Measurements from ENCODE around the gene PRKAR2A. TPM values are rescaled to one million over a fixed set of nuclear protein-coding genes. Genes with fewer than 3 reads are reported as not detected.
A peak's percentile ranks its signal among the peaks of the same experiment; 100 is the strongest.
"Not testable (repeated sequence)": the region's sequence is repeated elsewhere in the genome, so short reads cannot be mapped to it uniquely, and the experiment has no call there.

PRKAR2A gene
- polyA plus RNA-seq, 2 of the 4 experiments (the other 2 are of a cell fraction), result 15.3 to 17.2 TPM

- ChIA-PET POLR2A (interaction anchor here (1.0 kb wide), 1 partner anchor 174 kb away, joined by 3 read pairs; the partner anchor contains the start of gene WDR6), CTCF (interaction anchor here (1.2 kb wide), 1 partner anchor 93 kb away, joined by 3 read pairs; no protein-coding TSS in a partner anchor)
- Histone ChIP-seq H3K9me3 (no peaks in the 10 kb centered on the region), H3K4me1 (no peaks in the 10 kb centered on the region), H3K27ac (no peak overlapping the region), H3K4me3 (no peak overlapping the region), H3K4me2 (no peak overlapping the region)
- TF ChIP-seq RNF2 (IDR thresholded peaks at IDR 0.05; ENCODE audit: borderline replicate concordance, low read depth) (no peak), MAFK (IDR thresholded peaks at IDR 0.05; ENCODE audit: partially characterized antibody) (peak; percentile 61), MYC (IDR thresholded peaks at IDR 0.05; ENCODE audit: borderline replicate concordance, low read length) (no peak)
- FAIRE-seq (no peak), DNase-seq (ENCODE audit: low read depth in 1 of 2, low spot score in 1 of 2) (no peak), ATAC-seq (no peak)
Measured at GRCh38 chr3:48832684-48833083, 15.0 kb downstream of the PRKAR2A start.

- H3K27ac ChIP-seq, result no peak overlapping the region
- DNase-seq (ENCODE audit: low read depth in 1 of 2, low spot score in 1 of 2) (no peak), FAIRE-seq (no peak), ATAC-seq (no peak)
- no peak for TF ChIP-seq CBX8 (IDR thresholded peaks at IDR 0.05)
- TF ChIP-seq BCL3 (IDR thresholded peaks at IDR 0.05), result no peak
- TF ChIP-seq RAD21 (conservative IDR thresholded peaks at IDR 0.05 in 1 of 2, IDR thresholded peaks at IDR 0.05 in 1 of 2), result no peak
- TF ChIP-seq CBX2 (IDR thresholded peaks at IDR 0.05; ENCODE audit: borderline replicate concordance, low read depth), result no peak
- no peak for TF ChIP-seq EHF (CRISPR knock-in tag; IDR thresholded peaks at IDR 0.05)
- TF ChIP-seq KDM1A (IDR thresholded peaks at IDR 0.05; ENCODE audit: low read depth), result no peak
- TF ChIP-seq ATOH8 (CRISPR knock-in tag; IDR thresholded peaks at IDR 0.05; ENCODE audit: low read depth), result no peak
- TF ChIP-seq ESRRA (IDR thresholded peaks at IDR 0.05; ENCODE audit: borderline replicate concordance, low read length), result no peak
- TF ChIP-seq ELK1 (IDR thresholded peaks at IDR 0.05; ENCODE audit: low read depth, low read length), result no peak
- no peak for TF ChIP-seq ZNF302 (CRISPR knock-in tag; IDR thresholded peaks at IDR 0.05)
- TF ChIP-seq HDAC2 (IDR thresholded peaks at IDR 0.05), result no peak
- TF ChIP-seq PBX3 (IDR thresholded peaks at IDR 0.05), result no peak
- TF ChIP-seq CHD2 (IDR thresholded peaks at IDR 0.05; ENCODE audit: low read length, partially characterized antibody), result no peak
- no peak for TF ChIP-seq HOXA7 (CRISPR knock-in tag; IDR thresholded peaks at IDR 0.05)
- no peak for TF ChIP-seq HMGXB4 (CRISPR knock-in tag; IDR thresholded peaks at IDR 0.05; ENCODE audit: borderline replicate concordance)
- TF ChIP-seq CHD4 (IDR thresholded peaks at IDR 0.05; ENCODE audit: borderline replicate concordance), result no peak
- TF ChIP-seq MAFK (IDR thresholded peaks at IDR 0.05; ENCODE audit: partially characterized antibody), result no peak
- no peak for TF ChIP-seq RARB (CRISPR knock-in tag; IDR thresholded peaks at IDR 0.05)
- TF ChIP-seq ZC3H11A (IDR thresholded peaks at IDR 0.05), result no peak
- no peak for TF ChIP-seq SREBF2 (IDR thresholded peaks at IDR 0.05)
- H3K9me3 ChIP-seq, result no peaks in the 10 kb centered on the region
- 0 out of 3 replicates have a peak, but pooled peaks cover 6% of the 10 kb centered on the region for H3K4me1 ChIP-seq
- H3K4me3 ChIP-seq, result no peak overlapping the region
- 88% methylated on average over 6 of the region's 6 CpGs for WGBS (ENCODE audit: missing lambda C conversion rate)
- ChIA-PET CTCF (interaction anchor here (0.6 kb wide), 1 partner anchor 1009 kb away, joined by 4 read pairs; no protein-coding TSS in a partner anchor), POLR2A (no interaction called here)
- H3K4me2 ChIP-seq, result no peak overlapping the region
Measured at GRCh38 chr3:48830715-48831114, 17.0 kb downstream of the PRKAR2A start.

- H3K9me3 ChIP-seq; POLR2A ChIA-PET; FAIRE-seq; H3K4me1 ChIP-seq; H3K4me3 ChIP-seq; H3K27ac ChIP-seq; DNase-seq (ENCODE audit: low read depth in 1 of 2, low spot score in 1 of 2); ATAC-seq; CTCF ChIA-PET; H3K4me2 ChIP-seq: not testable (repeated sequence)
- WGBS (ENCODE audit: missing lambda C conversion rate), result 94% methylated on average over 11 of the region's 11 CpGs
Measured at GRCh38 chr3:48829525-48829924, 18.1 kb downstream of the PRKAR2A start.

GRCh38 chr3:48827874-48828273, 19.8 kb downstream of the PRKAR2A start:
- ATAC-seq; H3K9me3 ChIP-seq; H3K4me3 ChIP-seq; FAIRE-seq; DNase-seq (ENCODE audit: low read depth in 1 of 2, low spot score in 1 of 2); POLR2A ChIA-PET; H3K27ac ChIP-seq; CTCF ChIA-PET; H3K4me1 ChIP-seq; H3K4me2 ChIP-seq: not testable (repeated sequence)
- 90% methylated on average over 10 of the region's 10 CpGs for WGBS (ENCODE audit: missing lambda C conversion rate)
